CD14-positive monocyte (primary cell): ENCODE measurements around the gene BCAT1. TPM values are rescaled to one million over a fixed set of nuclear protein-coding genes. Genes with fewer than 3 reads are reported as not detected.

Experiments
- DNase-seq, 3 donors: peaks; one replicate each; pipeline ENCODE4 v3.0.0-alpha.2; 2011 to 2022
- H2AFZ ChIP-seq: 2 replicates; pipeline ENCODE4 v1.6.0; 2012; ENCODE audit warnings: mild to moderate bottlenecking, low read depth, low read length, inconsistent platforms; ENCODE audit not compliant: insufficient read depth, poor library complexity, severe bottlenecking
- H3K27ac ChIP-seq, 2 donors: 1 replicate in 1 of 2; 2 replicates in 1 of 2; pipeline ENCODE4 v1.5.1; 2012 to 2013; ENCODE audit warnings: low read length in 2 of 2, control low read depth in 1 of 2, inconsistent platforms in 1 of 2, low read depth in 1 of 2, mild to moderate bottlenecking in 1 of 2
- H3K27me3 ChIP-seq, 2 donors: one replicate each; pipeline versions ENCODE4 v1.6.0 to v1.6.1; 2011 to 2013; ENCODE audit warnings: low read length in 2 of 2; ENCODE audit not compliant: control insufficient read depth in 2 of 2, insufficient read depth in 2 of 2
- H3K36me3 ChIP-seq, 2 donors: replicated peaks in 1 of 2; 1 replicate in 1 of 2; 2 replicates in 1 of 2; pipeline versions ENCODE4 v1.5.1 to v1.6.1; 2012 to 2013; ENCODE audit warnings: low read length in 2 of 2, control low read depth in 1 of 2, inconsistent platforms in 1 of 2, mild to moderate bottlenecking in 1 of 2; ENCODE audit not compliant: insufficient read depth in 2 of 2, control insufficient read depth in 1 of 2
- H3K4me1 ChIP-seq, 2 donors: 1 replicate in 1 of 2; 2 replicates in 1 of 2; pipeline versions ENCODE4 v1.5.1 to v1.6.1; 2012 to 2013; ENCODE audit warnings: low read length in 2 of 2, control low read depth in 1 of 2, inconsistent platforms in 1 of 2, mild to moderate bottlenecking in 1 of 2, moderate library complexity in 1 of 2; ENCODE audit not compliant: insufficient read depth in 2 of 2, control insufficient read depth in 1 of 2
- H3K4me2 ChIP-seq: replicated peaks from 2 replicates; pipeline ENCODE3; 2012; ENCODE audit warnings: low read length, moderate library complexity, mild to moderate bottlenecking; ENCODE audit not compliant: poor library complexity, severe bottlenecking; ENCODE audit errors: extremely low read depth
- H3K4me3 ChIP-seq, 3 experiments: fragments of 200-600 bp in 1 of 3; sonication (generic) in 1 of 3; replicated peaks in 1 of 3; 1 replicate in 2 of 3; 2 replicates in 1 of 3; pipeline ENCODE4 v1.5.1; 2011 to 2013; ENCODE audit warnings: low read length in 3 of 3, mild to moderate bottlenecking in 3 of 3, control low read depth in 2 of 3, low read depth in 2 of 3, inconsistent platforms in 1 of 3, moderate library complexity in 1 of 3
- H3K79me2 ChIP-seq: 2 replicates; pipeline ENCODE4 v1.6.0; 2012; ENCODE audit warnings: mild to moderate bottlenecking, control low read depth, inconsistent platforms, low read length, moderate library complexity; ENCODE audit not compliant: insufficient read depth
- H3K9ac ChIP-seq: 2 replicates; pipeline ENCODE4 v1.6.0; 2017; ENCODE audit warnings: low read length, mild to moderate bottlenecking; ENCODE audit not compliant: insufficient read depth, poor library complexity, severe bottlenecking
- H3K9me3 ChIP-seq, 2 donors: replicated peaks in 1 of 2; 1 replicate in 1 of 2; 2 replicates in 1 of 2; pipeline versions ENCODE4 v1.5.1 to v1.6.1; 2012 to 2013; ENCODE audit warnings: low read length in 2 of 2, control low read depth in 1 of 2; ENCODE audit not compliant: control insufficient read depth in 1 of 2, insufficient read depth in 1 of 2
- H4K20me1 ChIP-seq: 2 replicates; pipeline ENCODE4 v1.6.0; 2012; ENCODE audit warnings: mild to moderate bottlenecking, low read length, control low read depth, moderate library complexity; ENCODE audit not compliant: insufficient read depth
- H3K27ac Mint-ChIP-seq, 7 donors: one replicate each; pipeline ENCODE4 v1.8.0; 2020; ENCODE audit warnings: mild to moderate bottlenecking in 7 of 7, mixed read lengths in 7 of 7, moderate library complexity in 6 of 7, inconsistent platforms in 2 of 7
- H3K27me3 Mint-ChIP-seq, 3 donors: one replicate each; pipeline ENCODE4 v1.8.0; 2021 to 2022; ENCODE audit warnings: low read depth in 3 of 3, mild to moderate bottlenecking in 3 of 3, mixed read lengths in 3 of 3, moderate library complexity in 3 of 3, inconsistent platforms in 1 of 3
- H3K36me3 Mint-ChIP-seq, 2 donors: one replicate each; pipeline ENCODE4 v1.8.0; 2020; ENCODE audit warnings: mixed read lengths in 2 of 2, inconsistent platforms in 1 of 2, mild to moderate bottlenecking in 1 of 2
- H3K4me1 Mint-ChIP-seq: one replicate; pipeline ENCODE4 v1.8.0; 2020; ENCODE audit warnings: mild to moderate bottlenecking, mixed read lengths
- H3K4me3 Mint-ChIP-seq, 2 donors: one replicate each; pipeline ENCODE4 v1.8.0; 2020; ENCODE audit warnings: mild to moderate bottlenecking in 2 of 2, mixed read lengths in 2 of 2, moderate library complexity in 1 of 2
- H3K9me3 Mint-ChIP-seq, 7 donors: one replicate each; pipeline ENCODE4 v1.8.0; 2020 to 2022; ENCODE audit warnings: mixed read lengths in 7 of 7, mild to moderate bottlenecking in 6 of 7, moderate library complexity in 6 of 7, inconsistent platforms in 2 of 7
- WGBS: methylation state at CpG from one replicate; pipeline ENCODE4 v1.1.5; 2013; ENCODE audit warnings: missing lambda C conversion rate; ENCODE audit not compliant: insufficient coverage; 5-methylcytosine and 5-hydroxymethylcytosine counted together
- intact Hi-C, 2 donors: fragments of 100-400 bp; cut with micrococcal nuclease; formaldehyde crosslinking; loops; one replicate each; pipeline versions ENCODE4 v1.15.0 to v1.15.1; 2023
- polyA plus RNA-seq, 3 donors: library from polyadenylated mRNA; depleted of rRNA in 1 of 3; unstranded in 2 of 3; stranded (reverse) in 1 of 3; fragments of 300-500 nt in 2 of 3; fragments of >200 nt in 1 of 3; fragmentation: Illumina TruSeq in 2 of 3; gene quantifications; 1 replicate in 2 of 3; 2 replicates in 1 of 3; pipeline ENCODE4 v1.2.3, GENCODE V29; 2012 to 2021
- TF ChIP-seq, protein P1 (sequence below): fragments of 200-600 bp; IDR thresholded peaks from one replicate; pipeline ENCODE4 v1.8.0; 2022; ENCODE audit warnings: antibody characterized with exemption, mild to moderate bottlenecking

The BCAT1 gene
- polyA plus RNA-seq, 3 donors: 3.5 to 16.9 (median 15.2) TPM

DNA sequence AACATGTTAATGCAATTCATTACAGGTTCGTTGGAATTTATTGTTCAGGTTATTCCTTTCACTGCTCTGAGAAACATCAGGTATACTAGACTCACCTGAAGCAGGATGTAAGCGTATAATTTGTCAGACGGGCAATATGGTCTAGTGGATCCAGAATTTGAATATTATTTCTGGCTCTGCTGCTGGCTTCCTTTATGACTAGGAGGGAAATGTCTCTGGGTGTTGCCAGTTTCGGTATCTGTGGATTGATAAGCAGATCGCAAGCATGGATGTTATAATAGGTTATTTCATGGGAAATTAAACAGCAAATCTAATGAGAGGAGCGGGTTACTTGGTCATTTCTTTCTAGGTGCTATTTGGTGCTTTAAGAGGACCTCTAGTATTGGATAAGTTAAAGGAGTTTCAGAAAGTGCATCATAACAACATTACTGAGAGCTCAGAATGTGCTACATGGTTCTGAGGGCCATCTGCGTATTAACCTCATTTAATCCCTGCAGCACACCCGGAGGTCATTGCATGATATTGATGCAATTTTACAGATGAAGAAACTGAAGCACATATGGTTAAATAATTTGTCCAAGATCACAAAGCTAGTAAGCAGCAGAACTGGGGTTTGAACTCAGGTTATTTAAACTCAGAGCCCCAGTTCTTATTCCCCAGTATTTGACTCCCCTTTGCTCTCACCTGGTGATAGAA, 47.3 kb upstream of the BCAT1 start:
- Histone ChIP-seq H3K4me2 (no peak overlapping the region), H3K9me3 (no peaks in the 10 kb centered on the region), H3K79me2 (no peaks in the 10 kb centered on the region), H3K36me3 (no peaks in the 10 kb centered on the region), H3K9ac (no peak overlapping the region), H3K27ac (no peak overlapping the region), H3K4me1 (peaks cover 6 to 7% of the 10 kb centered on the region in 2 donors), H3K4me3 (no peak overlapping the region), H3K27me3 (no peaks in the 10 kb centered on the region), H4K20me1 (no peaks in the 10 kb centered on the region), H2AFZ (no peak overlapping the region)
- Mint-ChIP-seq H3K4me3 (no peak overlapping the region), H3K27me3 (peaks cover 0 to 1% (median 0%) of the 10 kb centered on the region in 3 donors), H3K4me1 (peaks cover 6% of the 10 kb centered on the region), H3K27ac (peak overlapping the region in 1 of 7 donors; percentile 66), H3K36me3 (no peaks in the 10 kb centered on the region), H3K9me3 (no peaks in the 10 kb centered on the region)
- 90% methylated on average over 2 of the region's 8 CpGs for WGBS
- intact Hi-C loops: loop anchor here (5.0 to 10.0 kb wide), 2 partner anchors 79 to 136 kb away; no protein-coding TSS in a partner anchor
- DNase-seq: no peak
- TF ChIP-seq, protein P1, sequence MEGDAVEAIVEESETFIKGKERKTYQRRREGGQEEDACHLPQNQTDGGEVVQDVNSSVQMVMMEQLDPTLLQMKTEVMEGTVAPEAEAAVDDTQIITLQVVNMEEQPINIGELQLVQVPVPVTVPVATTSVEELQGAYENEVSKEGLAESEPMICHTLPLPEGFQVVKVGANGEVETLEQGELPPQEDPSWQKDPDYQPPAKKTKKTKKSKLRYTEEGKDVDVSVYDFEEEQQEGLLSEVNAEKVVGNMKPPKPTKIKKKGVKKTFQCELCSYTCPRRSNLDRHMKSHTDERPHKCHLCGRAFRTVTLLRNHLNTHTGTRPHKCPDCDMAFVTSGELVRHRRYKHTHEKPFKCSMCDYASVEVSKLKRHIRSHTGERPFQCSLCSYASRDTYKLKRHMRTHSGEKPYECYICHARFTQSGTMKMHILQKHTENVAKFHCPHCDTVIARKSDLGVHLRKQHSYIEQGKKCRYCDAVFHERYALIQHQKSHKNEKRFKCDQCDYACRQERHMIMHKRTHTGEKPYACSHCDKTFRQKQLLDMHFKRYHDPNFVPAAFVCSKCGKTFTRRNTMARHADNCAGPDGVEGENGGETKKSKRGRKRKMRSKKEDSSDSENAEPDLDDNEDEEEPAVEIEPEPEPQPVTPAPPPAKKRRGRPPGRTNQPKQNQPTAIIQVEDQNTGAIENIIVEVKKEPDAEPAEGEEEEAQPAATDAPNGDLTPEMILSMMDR: no peak

DNA sequence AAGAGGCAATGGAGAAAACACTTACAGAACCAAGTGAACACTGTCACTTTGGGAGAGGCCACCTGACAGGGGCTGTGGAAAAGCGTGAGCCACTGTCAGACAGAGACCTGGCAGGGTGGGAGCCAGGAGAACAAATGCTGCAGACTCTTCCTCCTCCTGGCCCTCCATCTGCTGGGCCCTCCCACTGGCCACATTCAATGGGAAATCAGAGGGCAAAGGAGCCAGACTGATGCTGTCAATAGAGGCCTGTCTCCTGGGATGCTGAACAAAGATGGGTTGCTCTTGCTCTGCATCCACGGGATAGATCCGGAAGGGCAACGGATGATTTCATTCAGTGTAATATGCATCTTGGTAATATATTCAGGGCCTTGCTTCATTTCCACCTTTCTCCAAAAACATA, 44.9 kb upstream of the BCAT1 start:
- no peak overlapping the region for H3K27ac ChIP-seq
- H3K36me3 Mint-ChIP-seq: no peaks in the 10 kb centered on the region
- no peaks in the 10 kb centered on the region for H3K79me2 ChIP-seq
- no peaks in the 10 kb centered on the region for H3K27me3 ChIP-seq
- 89% methylated on average over 1 of the region's 4 CpGs for WGBS
- no peaks in the 10 kb centered on the region for H3K9me3 Mint-ChIP-seq
- H3K9me3 ChIP-seq: no peaks in the 10 kb centered on the region
- no peaks in the 10 kb centered on the region for H4K20me1 ChIP-seq
- H3K4me2 ChIP-seq: no peak overlapping the region
- peak overlapping the region; percentile 36 for H2AFZ ChIP-seq
- H3K9ac ChIP-seq: no peak overlapping the region
- H3K27ac Mint-ChIP-seq: peak overlapping the region in 1 of 7 donors; percentile 18
- no peak for DNase-seq
- H3K27me3 Mint-ChIP-seq: peaks cover 0 to 5% (median 0%) of the 10 kb centered on the region in 3 donors
- peaks cover 6 to 7% of the 10 kb centered on the region in 2 donors for H3K4me1 ChIP-seq
- intact Hi-C loops: loop anchor here in 1 of 2 donors (10.0 kb wide), 1 partner anchor 81 kb away; no protein-coding TSS in a partner anchor
- no peak overlapping the region for H3K4me3 ChIP-seq
- no peak overlapping the region for H3K4me3 Mint-ChIP-seq
- peaks cover 6% of the 10 kb centered on the region for H3K4me1 Mint-ChIP-seq
- no peaks in the 10 kb centered on the region for H3K36me3 ChIP-seq
- TF ChIP-seq, protein P1: no peak
